Neuronal stem cell (in vitro differentiated cells): ENCODE measurements around the gene TM9SF4.

ENCODE experiments used
- DNase-seq: peaks from one replicate; pipeline ENCODE4 v3.0.0-alpha.2; 2013; ENCODE audit warnings: low spot score
- H2AFZ ChIP-seq: one replicate; pipeline ENCODE4 v1.6.1; 2013; ENCODE audit warnings: mild to moderate bottlenecking, low read length, inconsistent platforms
- H2AK5ac ChIP-seq: 2 replicates; pipeline ENCODE4 v1.6.1; 2013; ENCODE audit warnings: low read depth, mild to moderate bottlenecking, inconsistent platforms, low read length, moderate library complexity, mixed read lengths
- H2BK120ac ChIP-seq: 2 replicates; pipeline ENCODE4 v1.6.1; 2013; ENCODE audit warnings: low read depth, mild to moderate bottlenecking, inconsistent platforms, low read length, moderate library complexity, mixed read lengths
- H2BK12ac ChIP-seq: one replicate; pipeline ENCODE4 v1.6.1; 2013; ENCODE audit warnings: low read length, inconsistent platforms
- H2BK15ac ChIP-seq: 2 replicates; pipeline ENCODE4 v1.6.1; 2013; ENCODE audit warnings: mild to moderate bottlenecking, low read length, inconsistent platforms, mixed read lengths
- H2BK5ac ChIP-seq: one replicate; pipeline ENCODE4 v1.6.1; 2013; ENCODE audit warnings: inconsistent platforms, mild to moderate bottlenecking, low read length, moderate library complexity
- H3K14ac ChIP-seq: one replicate; pipeline ENCODE4 v1.6.1; 2013; ENCODE audit warnings: low read length, inconsistent platforms
- H3K18ac ChIP-seq: 2 replicates; pipeline ENCODE4 v1.6.1; 2013; ENCODE audit warnings: low read length, inconsistent platforms
- H3K23ac ChIP-seq: 2 replicates; pipeline ENCODE4 v1.6.1; 2013; ENCODE audit warnings: low read depth, mild to moderate bottlenecking, mixed read lengths, low read length, inconsistent platforms; ENCODE audit not compliant: poor library complexity
- H3K27ac ChIP-seq: replicated peaks from 3 replicates; pipeline ENCODE4 v1.5.1; 2013; ENCODE audit warnings: low read length, inconsistent platforms
- H3K27me3 ChIP-seq, 3 experiments: 2 replicates each; pipeline ENCODE4 v1.6.1; 2013; ENCODE audit warnings: low read length in 3 of 3, mild to moderate bottlenecking in 2 of 3, inconsistent platforms in 1 of 3, low read depth in 1 of 3, mixed read lengths in 1 of 3, moderate library complexity in 1 of 3; ENCODE audit not compliant: control insufficient read depth in 3 of 3, insufficient read depth in 3 of 3
- H3K36me3 ChIP-seq, 2 donors: replicated peaks in 1 of 2; 2 replicates each; pipeline ENCODE4 v1.6.1; 2013; ENCODE audit warnings: low read length in 2 of 2; ENCODE audit not compliant: control insufficient read depth in 2 of 2, insufficient read depth in 2 of 2
- H3K4ac ChIP-seq: 2 replicates; pipeline ENCODE4 v1.6.1; 2013; ENCODE audit warnings: inconsistent platforms, mild to moderate bottlenecking, low read length, moderate library complexity
- H3K4me1 ChIP-seq, 2 donors: 1 replicate in 1 of 2; 2 replicates in 1 of 2; pipeline ENCODE4 v1.6.1; 2013; ENCODE audit warnings: low read length in 2 of 2, low read depth in 1 of 2; ENCODE audit not compliant: control insufficient read depth in 2 of 2, insufficient read depth in 1 of 2
- H3K4me2 ChIP-seq: one replicate; pipeline ENCODE4 v1.6.1; 2013; ENCODE audit warnings: mild to moderate bottlenecking, low read length, inconsistent platforms; ENCODE audit not compliant: insufficient read depth, poor library complexity, severe bottlenecking
- H3K4me3 ChIP-seq, 2 donors: 2 replicates each; pipeline ENCODE4 v1.5.1; 2013; ENCODE audit warnings: low read length in 2 of 2, mild to moderate bottlenecking in 2 of 2, inconsistent platforms in 1 of 2, moderate library complexity in 1 of 2
- H3K79me1 ChIP-seq: one replicate; pipeline ENCODE4 v1.6.1; 2013; ENCODE audit warnings: low read depth, mild to moderate bottlenecking, inconsistent platforms, low read length, moderate library complexity
- H3K9ac ChIP-seq: one replicate; pipeline ENCODE4 v1.6.1; 2013; ENCODE audit warnings: mild to moderate bottlenecking, low read depth, low read length, inconsistent platforms; ENCODE audit not compliant: poor library complexity
- H3K9me3 ChIP-seq, 2 donors: replicated peaks in 1 of 2; 2 replicates each; pipeline versions ENCODE3 to v1.6.1; 2013; ENCODE audit warnings: low read length in 2 of 2, mild to moderate bottlenecking in 2 of 2, inconsistent platforms in 1 of 2, low read depth in 1 of 2, mixed read lengths in 1 of 2, moderate library complexity in 1 of 2; ENCODE audit not compliant: control insufficient read depth in 2 of 2, insufficient read depth in 1 of 2
- H4K8ac ChIP-seq: one replicate; pipeline ENCODE4 v1.6.1; 2013; ENCODE audit warnings: low read depth, mild to moderate bottlenecking, inconsistent platforms, low read length, moderate library complexity
- H4K91ac ChIP-seq: one replicate; pipeline ENCODE4 v1.6.1; 2013; ENCODE audit warnings: low read length, low read depth, mild to moderate bottlenecking, inconsistent platforms; ENCODE audit not compliant: poor library complexity
- WGBS, 2 donors: extraction: QIAGEN DNeasy Blood & Tissue Kit; methylation state at CpG; one replicate each; pipeline ENCODE4 v1.1.7; 2013; ENCODE audit warnings: missing lambda C conversion rate in 2 of 2, mixed read lengths in 1 of 2; ENCODE audit not compliant: insufficient read length in 2 of 2, insufficient replicate concordance in 1 of 2; ENCODE audit errors: extremely low coverage in 2 of 2; 5-methylcytosine and 5-hydroxymethylcytosine counted together

Gene TM9SF4

GRCh38 chr20:32208499-32209154, 99.1 kb downstream of the TM9SF4 start:
- H3K27ac ChIP-seq, result no peak overlapping the region
- H3K36me3 ChIP-seq, result peaks cover 14 to 56% of the 10 kb centered on the region in 2 donors
- peak overlapping the region in 1 of 2 donors; percentile 99 for H3K4me3 ChIP-seq
- no peak overlapping the region for H4K8ac ChIP-seq
- no peak overlapping the region for H2BK5ac ChIP-seq
- H3K9ac ChIP-seq, result no peak overlapping the region
- peaks cover 11 to 22% of the 10 kb centered on the region in 2 donors for H3K4me1 ChIP-seq
- no peak overlapping the region for H4K91ac ChIP-seq
- H3K79me1 ChIP-seq, result peaks cover 7% of the 10 kb centered on the region
- H2BK15ac ChIP-seq, result no peak overlapping the region
- H3K14ac ChIP-seq, result no peak overlapping the region
- H2AK5ac ChIP-seq, result no peak overlapping the region
- H3K9me3 ChIP-seq, result no peaks in the 10 kb centered on the region
- H2AFZ ChIP-seq, result no peak overlapping the region
- WGBS, 2 donors, result no CpG with 5 or more reads among the region's 13 CpGs
- no peak overlapping the region for H2BK12ac ChIP-seq
- no peak for DNase-seq
- no peak overlapping the region for H2BK120ac ChIP-seq
- H3K4ac ChIP-seq, result no peak overlapping the region
- peak overlapping the region; percentile 95 for H3K4me2 ChIP-seq
- no peaks in the 10 kb centered on the region for H3K27me3 ChIP-seq
- H3K18ac ChIP-seq, result no peak overlapping the region
- no peak overlapping the region for H3K23ac ChIP-seq

GRCh38 chr20:32209850-32210605, 100.5 kb downstream of the TM9SF4 start:
- Histone ChIP-seq H3K27me3 (no peaks in the 10 kb centered on the region), H2BK12ac (no peak overlapping the region), H3K27ac (no peak overlapping the region), H3K14ac (no peak overlapping the region), H2AK5ac (no peak overlapping the region), H3K18ac (no peak overlapping the region), H2BK5ac (peak overlapping the region; percentile 72), H3K4ac (no peak overlapping the region), H3K4me2 (no peak overlapping the region), H4K91ac (no peak overlapping the region), H2AFZ (no peak overlapping the region), H3K4me1 (peaks cover 9 to 22% of the 10 kb centered on the region in 2 donors), H3K4me3 (no peak overlapping the region), H3K9ac (no peak overlapping the region), H3K36me3 (peaks cover 14 to 54% of the 10 kb centered on the region in 2 donors), H3K23ac (no peak overlapping the region), H3K9me3 (no peaks in the 10 kb centered on the region), H3K79me1 (peaks cover 7% of the 10 kb centered on the region), H4K8ac (no peak overlapping the region), H2BK120ac (no peak overlapping the region), H2BK15ac (no peak overlapping the region)
- no peak for DNase-seq
- WGBS, 2 donors, result no CpG with 5 or more reads among the region's 9 CpGs

GRCh38 chr20:32213870-32214269, 104.4 kb downstream of the TM9SF4 start:
- no peak overlapping the region for H4K8ac ChIP-seq
- no peak overlapping the region for H2AK5ac ChIP-seq
- H3K27me3 ChIP-seq, result no peaks in the 10 kb centered on the region
- no peak overlapping the region for H2BK12ac ChIP-seq
- H3K36me3 ChIP-seq, result peaks cover 37 to 85% of the 10 kb centered on the region in 2 donors
- H2BK120ac ChIP-seq, result no peak overlapping the region
- H3K4me3 ChIP-seq, result no peak overlapping the region
- H2BK5ac ChIP-seq, result no peak overlapping the region
- no peak overlapping the region for H3K23ac ChIP-seq
- H3K4me1 ChIP-seq, result no peaks in the 10 kb centered on the region
- H3K27ac ChIP-seq, result no peak overlapping the region
- H3K18ac ChIP-seq, result no peak overlapping the region
- H3K79me1 ChIP-seq, result no peaks in the 10 kb centered on the region
- DNase-seq, result no peak
- no peak overlapping the region for H2BK15ac ChIP-seq
- WGBS, 2 donors, result no CpG with 5 or more reads among the region's 1 CpG
- H2AFZ ChIP-seq, result no peak overlapping the region
- H3K4ac ChIP-seq, result no peak overlapping the region
- H4K91ac ChIP-seq, result no peak overlapping the region
- H3K9ac ChIP-seq, result no peak overlapping the region
- H3K14ac ChIP-seq, result no peak overlapping the region
- no peaks in the 10 kb centered on the region for H3K9me3 ChIP-seq
- H3K4me2 ChIP-seq, result no peak overlapping the region

- Histone ChIP-seq H3K14ac (no peak overlapping the region), H3K27me3 (no peaks in the 10 kb centered on the region), H3K9ac (no peak overlapping the region), H3K9me3 (no peaks in the 10 kb centered on the region), H3K23ac (no peak overlapping the region), H3K4me1 (no peaks in the 10 kb centered on the region), H2BK5ac (no peak overlapping the region), H3K79me1 (no peaks in the 10 kb centered on the region), H4K91ac (no peak overlapping the region), H3K27ac (no peak overlapping the region), H3K18ac (no peak overlapping the region), H4K8ac (no peak overlapping the region), H3K4me2 (no peak overlapping the region), H2AFZ (no peak overlapping the region), H2AK5ac (no peak overlapping the region), H3K4me3 (no peak overlapping the region), H2BK120ac (no peak overlapping the region), H3K36me3 (peaks cover 39 to 88% of the 10 kb centered on the region in 2 donors), H3K4ac (no peak overlapping the region), H2BK15ac (no peak overlapping the region), H2BK12ac (no peak overlapping the region)
- DNase-seq, result no peak
- WGBS, 2 donors, result no CpG with 5 or more reads among the region's 8 CpGs
Observed at GRCh38 chr20:32215147-32215546, 105.6 kb downstream of the TM9SF4 start.
